ENCODE measurements around the gene TXNRD2. TPM values are rescaled to one million over a fixed set of nuclear protein-coding genes. Genes with fewer than 3 reads are reported as not detected.

The TXNRD2 gene
- total and polyA plus RNA-seq, 2 donors (not counting 1 experiment from before 2014, with no cell fraction given) = 24.8 to 36.2 TPM

GRCh38 chr22:19880786-19881569 lies 60.6 kb downstream of the TXNRD2 start:
- Mint-ChIP-seq H3K4me3 (no peak overlapping the region), H3K27ac (no peak overlapping the region), H3K9me3 (ENCODE audit: insufficient read depth) (no peaks in the 10 kb centered on the region), H3K27me3 (no peaks in the 10 kb centered on the region), H3K4me1 (peaks cover 4% of the 10 kb centered on the region)
- Histone ChIP-seq H3K4me1 (ENCODE audit: control insufficient read depth in 2 of 2, insufficient read depth in 2 of 2, low read length in 2 of 2) (peaks cover under 1 to 5% of the 10 kb centered on the region in 2 donors), H3K27me3 (replicated peaks in 1 of 4; ENCODE audit: control extremely low read depth in 1 of 4, control insufficient read depth in 3 of 4, insufficient read depth in 4 of 4, low read length in 3 of 4) (no peaks in the 10 kb centered on the region), H2AFZ (ENCODE audit: insufficient read depth, low read depth, low read length, poor library complexity, severe bottlenecking) (no peak overlapping the region), H3K4me2 (replicated peaks; ENCODE audit: low read depth, low read length, poor library complexity, severe bottlenecking) (no peak overlapping the region), H4K20me1 (ENCODE audit: control insufficient read depth, insufficient read depth, low read length, poor library complexity, severe bottlenecking) (no peaks in the 10 kb centered on the region), H3K9ac (ENCODE audit: low read length) (no peak overlapping the region), H3K27ac (ENCODE audit: low read length in 2 of 2) (no peak overlapping the region), H3K36me3 (replicated peaks in 1 of 2; ENCODE audit: control extremely low read depth in 1 of 2, control insufficient read depth in 1 of 2, extremely low read depth in 1 of 2, insufficient read depth in 2 of 2, low read length in 1 of 2) (no peaks in the 10 kb centered on the region), H3K79me2 (ENCODE audit: control insufficient read depth, insufficient read depth, low read length) (no peaks in the 10 kb centered on the region), H3K4me3 (ENCODE audit: control extremely low read depth in 1 of 5, extremely low read depth in 1 of 5, insufficient read depth in 1 of 5, low read depth in 2 of 5, low read length in 4 of 5) (no peak overlapping the region), H3K9me3 (ENCODE audit: control extremely low read depth in 1 of 3, control insufficient read depth in 2 of 3, insufficient read depth in 1 of 3, low read length in 2 of 3) (no peaks in the 10 kb centered on the region)
- no peak for TF ChIP-seq CTCF (IDR thresholded peaks at IDR 0.05)
- no peak for TF ChIP-seq EZH2 (IDR thresholded peaks at IDR 0.05; ENCODE audit: borderline replicate concordance, insufficient read depth, low read depth, low read length, poor library complexity, severe bottlenecking)
- no peak for ATAC-seq (ENCODE audit: low read depth)
- POLR2A ChIA-PET = no interaction called here
- 94% methylated on average over 18 of the region's 27 CpGs for WGBS (ENCODE audit: insufficient coverage)
- CTCF ChIA-PET = no interaction called here
- no peak for DNase-seq
- intact Hi-C loops (cut with micrococcal nuclease) = no loop called here

GRCh38 chr22:19879992-19880785 lies 61.4 kb downstream of the TXNRD2 start:
- Histone ChIP-seq H2AFZ (ENCODE audit: insufficient read depth, low read depth, low read length, poor library complexity, severe bottlenecking) (no peak overlapping the region), H3K4me2 (replicated peaks; ENCODE audit: low read depth, low read length, poor library complexity, severe bottlenecking) (no peak overlapping the region), H3K4me3 (ENCODE audit: control extremely low read depth in 1 of 5, extremely low read depth in 1 of 5, insufficient read depth in 1 of 5, low read depth in 2 of 5, low read length in 4 of 5) (no peak overlapping the region), H3K9ac (ENCODE audit: low read length) (no peak overlapping the region), H4K20me1 (ENCODE audit: control insufficient read depth, insufficient read depth, low read length, poor library complexity, severe bottlenecking) (no peaks in the 10 kb centered on the region), H3K4me1 (ENCODE audit: control insufficient read depth in 2 of 2, insufficient read depth in 2 of 2, low read length in 2 of 2) (no peaks in the 10 kb centered on the region), H3K27ac (ENCODE audit: low read length in 2 of 2) (no peak overlapping the region), H3K9me3 (ENCODE audit: control extremely low read depth in 1 of 3, control insufficient read depth in 2 of 3, insufficient read depth in 1 of 3, low read length in 2 of 3) (no peaks in the 10 kb centered on the region), H3K36me3 (replicated peaks in 1 of 2; ENCODE audit: control extremely low read depth in 1 of 2, control insufficient read depth in 1 of 2, extremely low read depth in 1 of 2, insufficient read depth in 2 of 2, low read length in 1 of 2) (no peaks in the 10 kb centered on the region), H3K79me2 (ENCODE audit: control insufficient read depth, insufficient read depth, low read length) (no peaks in the 10 kb centered on the region), H3K27me3 (replicated peaks in 1 of 4; ENCODE audit: control extremely low read depth in 1 of 4, control insufficient read depth in 3 of 4, insufficient read depth in 4 of 4, low read length in 3 of 4) (no peaks in the 10 kb centered on the region)
- ATAC-seq (ENCODE audit: low read depth) (no peak), DNase-seq (no peak)
- TF ChIP-seq CTCF (IDR thresholded peaks at IDR 0.05) (no peak), EZH2 (IDR thresholded peaks at IDR 0.05; ENCODE audit: borderline replicate concordance, insufficient read depth, low read depth, low read length, poor library complexity, severe bottlenecking) (no peak)
- Mint-ChIP-seq H3K4me3 (no peak overlapping the region), H3K27me3 (no peaks in the 10 kb centered on the region), H3K27ac (no peak overlapping the region), H3K9me3 (ENCODE audit: insufficient read depth) (no peaks in the 10 kb centered on the region), H3K4me1 (no peaks in the 10 kb centered on the region)
- POLR2A ChIA-PET = no interaction called here
- 95% methylated on average over 34 of the region's 34 CpGs for WGBS (ENCODE audit: insufficient coverage)
- CTCF ChIA-PET = interaction anchor here (0.5 kb wide), 1 partner anchor 150 kb away, joined by 3 read pairs; no protein-coding TSS in a partner anchor
- intact Hi-C loops (cut with micrococcal nuclease) = no loop called here
